ENCODE results near the gene CHN1. TPM values are rescaled to one million over a fixed set of nuclear protein-coding genes. Genes with fewer than 3 reads are reported as not detected.

Gene CHN1
- total RNA-seq, 1 donor from 2014 or later, result 45.0 TPM

- H3K4me1 Mint-ChIP-seq, result peaks cover 29% of the 10 kb centered on the region
- H3K79me2 ChIP-seq (ENCODE audit: low read depth), result peaks cover 99% of the 10 kb centered on the region
- peaks cover 33% of the 10 kb centered on the region for H3K36me3 Mint-ChIP-seq
These were observed 32.3 kb downstream of the CHN1 start for GRCh38 chr2:174972924-174973323.

GRCh38 chr2:174971868-174972781, 33.1 kb downstream of the CHN1 start:
- Histone ChIP-seq H4K20me1 (ENCODE audit: low read depth) (no peaks in the 10 kb centered on the region), H3K4me2 (no peak overlapping the region), H3K36me3 (no peaks in the 10 kb centered on the region), H3K27ac (no peak overlapping the region), H3F3A (ENCODE audit: low read depth) (peaks cover 13% of the 10 kb centered on the region), H3K4me1 (peaks cover 20% of the 10 kb centered on the region), H3K79me2 (ENCODE audit: low read depth) (peaks cover 99% of the 10 kb centered on the region), H3K4me3 (no peak overlapping the region), H3K27me3 (no peaks in the 10 kb centered on the region), H2AFZ (replicated peaks) (no peak overlapping the region), H3K9ac (no peak overlapping the region), H3K9me3 (ENCODE audit: low read depth) (no peaks in the 10 kb centered on the region)
- DNase-seq (ENCODE audit: low spot score), result no peak
- Mint-ChIP-seq H3K36me3 (peaks cover 34% of the 10 kb centered on the region), H3K27me3 (ENCODE audit: insufficient read depth, low read depth) (no peaks in the 10 kb centered on the region), H3K4me3 (no peak overlapping the region), H3K27ac (no peak overlapping the region), H3K9me3 (peaks cover 11% of the 10 kb centered on the region), H3K4me1 (peaks cover 29% of the 10 kb centered on the region)
- no peak for TF ChIP-seq EZH2 (IDR thresholded peaks at IDR 0.05)
- no peak for TF ChIP-seq EZH2phosphoT487 (IDR thresholded peaks at IDR 0.05)
- TF ChIP-seq CTCF (IDR thresholded peaks at IDR 0.05), result no peak

More at GRCh38 chr2:174972924-174973323, 32.3 kb downstream of the CHN1 start:
- Mint-ChIP-seq H3K27me3 (ENCODE audit: insufficient read depth, low read depth) (no peaks in the 10 kb centered on the region), H3K27ac (no peak overlapping the region), H3K9me3 (peaks cover 11% of the 10 kb centered on the region), H3K4me3 (no peak overlapping the region)
- H3K9ac ChIP-seq, result no peak overlapping the region
- H3K27me3 ChIP-seq, result no peaks in the 10 kb centered on the region
- no peak overlapping the region for H3K4me3 ChIP-seq
- H3K27ac ChIP-seq, result no peak overlapping the region
- no peaks in the 10 kb centered on the region for H3K36me3 ChIP-seq
- H3K9me3 ChIP-seq (ENCODE audit: low read depth), result no peaks in the 10 kb centered on the region
- no peaks in the 10 kb centered on the region for H4K20me1 ChIP-seq (ENCODE audit: low read depth)
- no peak for DNase-seq (ENCODE audit: low spot score)
- peaks cover 14% of the 10 kb centered on the region for H3K4me1 ChIP-seq
- H2AFZ ChIP-seq (replicated peaks), result no peak overlapping the region
- TF ChIP-seq EZH2 (IDR thresholded peaks at IDR 0.05) (no peak), EZH2phosphoT487 (IDR thresholded peaks at IDR 0.05) (no peak), CTCF (IDR thresholded peaks at IDR 0.05) (no peak)
- H3K4me2 ChIP-seq, result no peak overlapping the region
- H3F3A ChIP-seq (ENCODE audit: low read depth), result peaks cover 5% of the 10 kb centered on the region

GRCh38 chr2:174970092-174970491, 35.1 kb downstream of the CHN1 start:
- Mint-ChIP-seq H3K9me3 (peaks cover 11% of the 10 kb centered on the region), H3K4me1 (peaks cover 45% of the 10 kb centered on the region), H3K27ac (no peak overlapping the region), H3K36me3 (peaks cover 34% of the 10 kb centered on the region), H3K4me3 (no peak overlapping the region), H3K27me3 (ENCODE audit: insufficient read depth, low read depth) (no peaks in the 10 kb centered on the region)
- Histone ChIP-seq H2AFZ (replicated peaks) (no peak overlapping the region), H3K79me2 (ENCODE audit: low read depth) (peaks cover 99% of the 10 kb centered on the region), H3K9me3 (ENCODE audit: low read depth) (no peaks in the 10 kb centered on the region), H3K9ac (no peak overlapping the region), H4K20me1 (ENCODE audit: low read depth) (no peaks in the 10 kb centered on the region), H3K27me3 (no peaks in the 10 kb centered on the region), H3K4me3 (no peak overlapping the region), H3K27ac (no peak overlapping the region), H3K4me2 (no peak overlapping the region), H3K4me1 (peaks cover 39% of the 10 kb centered on the region), H3F3A (ENCODE audit: low read depth) (peaks cover 33% of the 10 kb centered on the region), H3K36me3 (no peaks in the 10 kb centered on the region)
- no peak for DNase-seq (ENCODE audit: low spot score)
- TF ChIP-seq EZH2phosphoT487 (IDR thresholded peaks at IDR 0.05) (no peak), CTCF (IDR thresholded peaks at IDR 0.05) (no peak), EZH2 (IDR thresholded peaks at IDR 0.05) (no peak)

Data from neural progenitor cell (in vitro differentiated cells).